GM12878 (cell line): Measurements from ENCODE around the gene TAF7L.
"Not testable (repeated sequence)": the region's sequence is repeated elsewhere in the genome, so short reads cannot be mapped to it uniquely, and the experiment has no call there.

ENCODE experiments used
- CREM ChIP-seq: IDR thresholded peaks from 2 replicates; pipeline ENCODE4 v1.6.1; 2014; ENCODE audit warnings: antibody characterized with exemption, low read depth
- CTCF ChIP-seq, 3 experiments: IDR thresholded peaks in 2 of 3; conservative IDR thresholded peaks in 1 of 3; 2 replicates each; pipeline ENCODE4 v1.5.1; 2011; ENCODE audit warnings: low read depth in 3 of 3, low read length in 3 of 3, mild to moderate bottlenecking in 3 of 3, control low read depth in 2 of 3, moderate library complexity in 2 of 3, inconsistent platforms in 1 of 3, mixed read lengths in 1 of 3; ENCODE audit not compliant: control insufficient read depth in 2 of 3, insufficient read depth in 1 of 3; ENCODE audit errors: extremely low read depth in 1 of 3
- ETV6 ChIP-seq, 2 experiments: fragments of 450-650 bp in 1 of 2; IDR thresholded peaks in 1 of 2; conservative IDR thresholded peaks in 1 of 2; 2 replicates each; pipeline ENCODE4 v1.6.1; 2014; ENCODE audit warnings: antibody characterized with exemption in 1 of 2, borderline replicate concordance in 1 of 2, low read depth in 1 of 2, mild to moderate bottlenecking in 1 of 2, moderate library complexity in 1 of 2
- FOXM1 ChIP-seq: IDR thresholded peaks from 2 replicates; pipeline ENCODE4 v1.6.1; 2012; ENCODE audit warnings: low read depth, mild to moderate bottlenecking, inconsistent platforms, low read length, moderate library complexity
- HDAC6 ChIP-seq: fragments of 200-600 bp; sonication (generic); IDR thresholded peaks from one replicate; pipeline ENCODE4 v1.8.0; 2017; ENCODE audit warnings: antibody characterized with exemption; ENCODE audit not compliant: unreplicated experiment
- PAX5 ChIP-seq: IDR thresholded peaks from 2 replicates; pipeline ENCODE4 v1.6.1; 2011; ENCODE audit warnings: low read depth, low read length, borderline replicate concordance

GRCh38 chrX:101326600-101326999 lies 35.5 kb upstream of the TAF7L start:
- not testable (repeated sequence) for TF ChIP-seq ETV6 (conservative IDR thresholded peaks at IDR 0.05 in 1 of 2, IDR thresholded peaks at IDR 0.05 in 1 of 2; ENCODE audit: borderline replicate concordance in 1 of 2, low read depth in 1 of 2); FOXM1; CREM; PAX5; CTCF (IDR thresholded peaks at IDR 0.05 in 2 of 3, conservative IDR thresholded peaks at IDR 0.05 in 1 of 3; ENCODE audit: control insufficient read depth in 2 of 3, extremely low read depth in 1 of 3, insufficient read depth in 1 of 3, low read depth in 3 of 3, low read length in 3 of 3); HDAC6
